C4-2B (cell line): ENCODE data around the gene IGDCC3.

Source experiments
- H3K27ac ChIP-seq: fragments of 450-650 bp; 2 replicates; pipeline ENCODE4 v1.5.1; 2017
- ZFX ChIP-seq: fragments of 450-650 bp; IDR thresholded peaks from 2 replicates; pipeline ENCODE4 v1.6.1; 2017
- TF ChIP-seq, protein P1 (sequence below): fragments of 450-650 bp; conservative IDR thresholded peaks from 2 replicates; pipeline ENCODE4 v1.5.1; 2017; ENCODE audit warnings: mild to moderate bottlenecking

IGDCC3 gene

GRCh38 chr15:65377976-65378366, at the start of gene IGDCC3:
IGDCC3 (minus strand) TSS chr15:65378002; CDS start chr15:65377788, 214 bp downstream.
- peak within 1 kb of the TSS; percentile 2; the same call in 1 of the 2 replicates for H3K27ac ChIP-seq
- TF ChIP-seq ZFX = no peak
- TF ChIP-seq, protein P1, sequence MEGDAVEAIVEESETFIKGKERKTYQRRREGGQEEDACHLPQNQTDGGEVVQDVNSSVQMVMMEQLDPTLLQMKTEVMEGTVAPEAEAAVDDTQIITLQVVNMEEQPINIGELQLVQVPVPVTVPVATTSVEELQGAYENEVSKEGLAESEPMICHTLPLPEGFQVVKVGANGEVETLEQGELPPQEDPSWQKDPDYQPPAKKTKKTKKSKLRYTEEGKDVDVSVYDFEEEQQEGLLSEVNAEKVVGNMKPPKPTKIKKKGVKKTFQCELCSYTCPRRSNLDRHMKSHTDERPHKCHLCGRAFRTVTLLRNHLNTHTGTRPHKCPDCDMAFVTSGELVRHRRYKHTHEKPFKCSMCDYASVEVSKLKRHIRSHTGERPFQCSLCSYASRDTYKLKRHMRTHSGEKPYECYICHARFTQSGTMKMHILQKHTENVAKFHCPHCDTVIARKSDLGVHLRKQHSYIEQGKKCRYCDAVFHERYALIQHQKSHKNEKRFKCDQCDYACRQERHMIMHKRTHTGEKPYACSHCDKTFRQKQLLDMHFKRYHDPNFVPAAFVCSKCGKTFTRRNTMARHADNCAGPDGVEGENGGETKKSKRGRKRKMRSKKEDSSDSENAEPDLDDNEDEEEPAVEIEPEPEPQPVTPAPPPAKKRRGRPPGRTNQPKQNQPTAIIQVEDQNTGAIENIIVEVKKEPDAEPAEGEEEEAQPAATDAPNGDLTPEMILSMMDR = no peak

- TF ChIP-seq, protein P1 = no peak
- TF ChIP-seq ZFX = no peak
- H3K27ac ChIP-seq = no peak overlapping the region
These were observed 48.5 kb upstream of the IGDCC3 start for GRCh38 chr15:65426216-65426853.

DNA sequence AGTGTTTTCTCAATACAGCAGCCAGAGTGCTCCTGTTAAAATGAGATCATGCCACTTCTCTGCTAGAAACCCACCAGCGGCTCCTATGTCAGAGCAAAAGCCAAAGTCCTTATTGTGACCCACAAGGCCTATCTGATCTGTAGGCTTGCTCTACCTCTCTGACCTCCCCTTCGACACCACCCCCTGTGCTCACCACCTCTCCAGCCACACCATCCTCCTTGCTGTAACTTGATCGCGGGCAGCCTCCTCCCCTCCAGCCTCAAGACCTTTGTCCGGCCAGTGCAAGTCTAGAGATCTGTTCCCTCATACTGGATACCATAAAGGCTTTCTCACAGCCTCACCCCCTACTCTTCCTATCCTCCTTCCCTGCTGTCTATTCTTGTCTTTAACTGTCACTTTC, 46.9 kb upstream of the IGDCC3 start:
- TF ChIP-seq, protein P1 = no peak
- TF ChIP-seq ZFX = no peak
- no peak overlapping the region for H3K27ac ChIP-seq

- H3K27ac ChIP-seq = no peak overlapping the region
- TF ChIP-seq, protein P1 = no peak
- no peak for TF ChIP-seq ZFX
These were observed 46.3 kb upstream of the IGDCC3 start for GRCh38 chr15:65423976-65424679.

DNA sequence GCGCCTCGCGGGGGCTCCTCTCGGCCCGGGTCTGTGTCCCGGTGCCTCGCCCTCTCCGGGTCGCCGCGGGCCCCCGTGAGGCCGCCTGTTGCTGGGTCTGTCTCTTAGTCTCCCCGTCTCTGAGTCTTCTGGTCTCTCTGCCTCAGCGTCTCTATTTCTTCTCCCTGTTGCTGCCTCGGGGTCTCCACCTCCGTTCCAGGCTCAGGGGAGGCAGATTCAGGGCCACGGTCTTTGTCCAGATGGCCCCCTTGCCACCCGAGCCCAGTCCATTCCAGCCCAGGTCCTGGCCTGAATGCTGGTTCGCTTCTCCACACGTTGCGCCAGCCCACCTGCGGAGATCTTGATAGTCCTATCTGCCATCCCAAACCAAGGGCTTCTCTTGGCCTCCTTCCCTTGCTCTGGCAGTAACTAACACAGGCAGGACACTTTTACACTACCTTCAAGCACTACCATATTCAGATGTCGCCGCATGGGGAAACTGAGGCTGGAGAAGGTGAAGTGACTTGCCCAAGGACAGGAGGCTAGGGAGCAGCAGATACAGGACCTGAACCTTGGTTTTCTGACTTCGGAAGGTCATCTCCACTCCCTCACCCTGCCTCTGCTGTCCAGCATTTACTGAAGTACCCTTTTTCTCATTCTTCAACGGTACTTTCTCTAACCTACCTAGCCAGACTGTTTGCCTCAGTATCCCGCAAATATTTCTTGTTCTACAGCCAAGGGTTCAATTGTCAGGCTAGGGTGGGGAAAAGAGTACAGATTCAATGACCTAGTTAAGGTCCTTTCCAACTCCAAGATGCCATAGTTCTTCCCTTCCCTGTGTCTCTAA, 45.6 kb upstream of the IGDCC3 start:
- TF ChIP-seq ZFX = no peak
- TF ChIP-seq, protein P1 = no peak
- no peak overlapping the region for H3K27ac ChIP-seq

- no peak for TF ChIP-seq ZFX
- TF ChIP-seq, protein P1 = no peak
- H3K27ac ChIP-seq = no peak overlapping the region
These were observed 43.8 kb upstream of the IGDCC3 start for GRCh38 chr15:65421360-65422215.
